Ascending aorta (tissue), 2 donors: ENCODE results near the gene DRAP1. TPM values are rescaled to one million over a fixed set of nuclear protein-coding genes. Genes with fewer than 3 reads are reported as not detected.

ENCODE experiments used
- DNase-seq, 2 donors: peaks; one replicate each; pipeline ENCODE4 v3.0.0-alpha.2; 2019; ENCODE audit warnings: low spot score in 2 of 2
- H3K27ac ChIP-seq, 2 donors: fragments of 200-600 bp; sonication (generic); one replicate each; pipeline ENCODE4 v1.5.1; 2016 to 2017; ENCODE audit warnings: mild to moderate bottlenecking in 1 of 2
- H3K27me3 ChIP-seq: fragments of 200-600 bp; sonication (generic); one replicate; pipeline ENCODE4 v1.5.1; 2017
- H3K36me3 ChIP-seq, 2 donors: fragments of 200-600 bp; sonication (generic); one replicate each; pipeline ENCODE4 v1.5.1; 2016
- H3K4me1 ChIP-seq, 2 donors: fragments of 200-600 bp; sonication (generic); one replicate each; pipeline ENCODE4 v1.5.1; 2016 to 2017; ENCODE audit warnings: mild to moderate bottlenecking in 1 of 2
- H3K4me3 ChIP-seq, 2 donors: fragments of 200-600 bp; sonication (generic); one replicate each; pipeline ENCODE4 v1.5.1; 2016 to 2017; ENCODE audit warnings: mild to moderate bottlenecking in 1 of 2
- H3K9me3 ChIP-seq, 2 donors: fragments of 200-600 bp; sonication (generic); one replicate each; pipeline ENCODE4 v1.5.1; 2016
- intact Hi-C: fragments of 100-400 bp; cut with DNase I; formaldehyde crosslinking; loops from one replicate; pipeline ENCODE4 v1.15.1; 2023
- total RNA-seq: library from RNA; depleted of rRNA; stranded (reverse); fragments of >200 nt; gene quantifications from one replicate; pipeline ENCODE4 v1.1.0, GENCODE V29; 2016
- TF ChIP-seq, protein P1 (sequence below), 3 experiments: fragments of 200-600 bp in 2 of 3; fragments of 450-650 bp in 1 of 3; sonication (generic) in 2 of 3; IDR thresholded peaks; one replicate each; pipeline ENCODE4 v1.5.1; 2016 to 2019; ENCODE audit warnings: antibody characterized with exemption in 3 of 3, mild to moderate bottlenecking in 1 of 3, moderate library complexity in 1 of 3

Gene DRAP1
- total RNA-seq, 1 donor from 2014 or later, result 135 TPM

- Histone ChIP-seq H3K36me3 (peaks cover 61 to 69% of the 10 kb centered on the region in 2 donors), H3K4me3 (no peak overlapping the region), H3K27ac (no peak overlapping the region), H3K9me3 (no peaks in the 10 kb centered on the region), H3K4me1 (peaks cover 13 to 16% of the 10 kb centered on the region in 2 donors), H3K27me3 (no peaks in the 10 kb centered on the region)
- DNase-seq, result no peak
- TF ChIP-seq, protein P1, sequence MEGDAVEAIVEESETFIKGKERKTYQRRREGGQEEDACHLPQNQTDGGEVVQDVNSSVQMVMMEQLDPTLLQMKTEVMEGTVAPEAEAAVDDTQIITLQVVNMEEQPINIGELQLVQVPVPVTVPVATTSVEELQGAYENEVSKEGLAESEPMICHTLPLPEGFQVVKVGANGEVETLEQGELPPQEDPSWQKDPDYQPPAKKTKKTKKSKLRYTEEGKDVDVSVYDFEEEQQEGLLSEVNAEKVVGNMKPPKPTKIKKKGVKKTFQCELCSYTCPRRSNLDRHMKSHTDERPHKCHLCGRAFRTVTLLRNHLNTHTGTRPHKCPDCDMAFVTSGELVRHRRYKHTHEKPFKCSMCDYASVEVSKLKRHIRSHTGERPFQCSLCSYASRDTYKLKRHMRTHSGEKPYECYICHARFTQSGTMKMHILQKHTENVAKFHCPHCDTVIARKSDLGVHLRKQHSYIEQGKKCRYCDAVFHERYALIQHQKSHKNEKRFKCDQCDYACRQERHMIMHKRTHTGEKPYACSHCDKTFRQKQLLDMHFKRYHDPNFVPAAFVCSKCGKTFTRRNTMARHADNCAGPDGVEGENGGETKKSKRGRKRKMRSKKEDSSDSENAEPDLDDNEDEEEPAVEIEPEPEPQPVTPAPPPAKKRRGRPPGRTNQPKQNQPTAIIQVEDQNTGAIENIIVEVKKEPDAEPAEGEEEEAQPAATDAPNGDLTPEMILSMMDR (IDR thresholded peaks at IDR 0.05), result no peak
- intact Hi-C loops, result no loop called here
These were observed 48.2 kb downstream of the DRAP1 start for GRCh38 chr11:65967329-65967934.

GRCh38 chr11:65968600-65969482 lies 49.6 kb downstream of the DRAP1 start:
- Histone ChIP-seq H3K9me3 (no peaks in the 10 kb centered on the region), H3K27ac (no peak overlapping the region), H3K36me3 (peaks cover 68 to 74% of the 10 kb centered on the region in 2 donors), H3K4me3 (no peak overlapping the region), H3K27me3 (no peaks in the 10 kb centered on the region), H3K4me1 (peaks cover 0 to 2% of the 10 kb centered on the region in 2 donors)
- intact Hi-C loops, result no loop called here
- no peak for DNase-seq
- TF ChIP-seq, protein P1 (IDR thresholded peaks at IDR 0.05), result no peak

Other genes starting within 250 kb of the DRAP1 start
- 31.0 TPM for gene KAT5, start 207.2 kb upstream of the DRAP1 start, total RNA-seq
- 155 TPM for gene RNASEH2C, start 198.6 kb upstream of the DRAP1 start, total RNA-seq
- 31.8 TPM for gene AP5B1, start 138.4 kb upstream of the DRAP1 start, total RNA-seq
- not detected for gene OVOL1, start 132.4 kb upstream of the DRAP1 start, total RNA-seq
- gene SNX32, start 85.5 kb upstream of the DRAP1 start, total RNA-seq, result not detected
- gene CFL1, start 61.2 kb upstream of the DRAP1 start, total RNA-seq, result 974 TPM
- gene MUS81, start 59.0 kb upstream of the DRAP1 start, total RNA-seq, result 45.0 TPM
- gene EFEMP2, start 46.6 kb upstream of the DRAP1 start, total RNA-seq, result 92.8 TPM
- not detected for gene CTSW, start 39.6 kb upstream of the DRAP1 start, total RNA-seq
- 57.2 TPM for gene FIBP, start 31.0 kb upstream of the DRAP1 start, total RNA-seq
- gene CCDC85B, start 28.8 kb upstream of the DRAP1 start, total RNA-seq, result 184 TPM
- 123 TPM for gene FOSL1, start 19.0 kb upstream of the DRAP1 start, total RNA-seq
- 25.3 TPM for gene C11orf68, start 364 bp upstream of the DRAP1 start, total RNA-seq
- gene TSGA10IP, start 26.1 kb downstream of the DRAP1 start, total RNA-seq, result not detected
- 28.4 TPM for gene SART1, start 42.3 kb downstream of the DRAP1 start, total RNA-seq
- 15.6 TPM for gene EIF1AD, start 82.7 kb downstream of the DRAP1 start, total RNA-seq
- gene BANF1, start 83.1 kb downstream of the DRAP1 start, total RNA-seq, result 11.7 TPM
- gene CST6, start 92.6 kb downstream of the DRAP1 start, total RNA-seq, result 4.4 TPM
- gene CATSPER1, start 107.1 kb downstream of the DRAP1 start, total RNA-seq, result not detected
- gene GAL3ST3, start 129.7 kb downstream of the DRAP1 start, total RNA-seq, result not detected
- gene SF3B2, start 132.9 kb downstream of the DRAP1 start, total RNA-seq, result 128 TPM
- 138 TPM for gene PACS1, start 150.8 kb downstream of the DRAP1 start, total RNA-seq